HG02588 (cell line): ENCODE measurements around the gene PRSS33.

Source experiments
- ATAC-seq: cut with Tn5 transposase; IDR thresholded peaks from one replicate; pipeline ENCODE4 v1.9.1; 2021; ENCODE audit warnings: mild to moderate bottlenecking, moderate library complexity; ENCODE audit not compliant: unreplicated experiment

Gene PRSS33

GRCh38 chr16:2744711-2745110 lies 42.6 kb downstream of the PRSS33 start:
- ATAC-seq, result no peak

DNA sequence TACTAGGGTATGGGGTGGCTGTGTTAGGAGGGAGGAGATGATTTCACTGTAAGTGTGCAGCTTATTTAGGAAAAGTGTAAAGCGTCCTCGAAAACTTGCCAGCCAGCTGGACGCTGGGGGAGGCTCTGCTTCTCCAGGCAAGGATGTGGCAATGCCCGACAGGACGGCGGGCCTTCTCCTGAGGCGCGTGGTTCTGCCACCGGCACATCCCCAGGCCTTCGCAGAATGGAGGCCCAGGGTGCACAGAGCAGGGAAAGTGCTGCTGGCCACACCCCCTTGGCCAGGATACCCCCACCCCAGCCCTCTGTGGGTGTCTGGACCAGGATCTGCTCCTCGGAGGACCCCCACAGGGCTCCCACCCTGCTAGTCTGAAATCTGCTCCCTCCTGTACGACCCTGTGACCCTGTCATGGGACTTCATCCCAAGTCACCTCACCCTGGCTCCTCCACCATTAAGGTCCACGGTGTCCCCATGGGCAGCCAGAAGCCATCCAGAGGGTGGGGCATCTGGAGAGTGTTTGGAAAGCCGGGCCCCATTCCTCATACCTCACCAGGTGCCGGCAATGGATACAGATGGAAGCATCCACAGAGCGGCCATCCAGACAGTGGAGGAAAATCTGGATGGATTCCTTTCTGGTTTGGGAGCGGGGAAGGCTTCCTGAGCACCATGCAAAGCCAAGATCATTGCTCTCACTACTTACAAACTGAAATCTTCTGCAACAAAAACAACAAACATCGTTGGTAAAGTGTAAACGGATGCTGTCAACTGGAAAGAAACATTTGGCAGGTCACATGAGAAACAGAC lies 44.2 kb downstream of the PRSS33 start:
- no peak for ATAC-seq

- no peak for ATAC-seq
These were observed 44.9 kb downstream of the PRSS33 start for GRCh38 chr16:2742323-2743006.

DNA sequence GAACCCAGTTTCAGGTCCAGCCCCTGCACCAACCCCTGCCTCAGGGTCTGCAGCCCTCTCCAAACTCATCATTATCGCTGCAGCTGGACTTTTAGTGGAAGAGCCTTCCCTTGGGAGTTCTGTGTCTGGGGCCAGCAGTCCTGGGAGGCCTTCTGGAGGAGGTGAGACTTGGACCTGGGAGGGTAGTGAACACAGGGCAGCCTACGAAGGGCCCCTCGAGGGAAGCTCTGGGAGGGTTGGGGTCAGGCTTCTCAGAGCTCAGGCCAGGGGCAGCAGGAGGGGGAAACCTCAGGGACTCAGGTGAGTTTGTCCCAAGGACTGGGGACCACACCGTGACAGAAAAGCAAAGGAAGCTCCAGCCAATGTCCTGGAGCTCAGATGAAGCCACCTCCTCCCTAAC lies 46.2 kb downstream of the PRSS33 start:
- no peak for ATAC-seq

GRCh38 chr16:2740476-2740875 lies 46.9 kb downstream of the PRSS33 start:
- ATAC-seq, result no peak

- ATAC-seq, result no peak
These were observed 47.5 kb downstream of the PRSS33 start for GRCh38 chr16:2739625-2740430.

DNA sequence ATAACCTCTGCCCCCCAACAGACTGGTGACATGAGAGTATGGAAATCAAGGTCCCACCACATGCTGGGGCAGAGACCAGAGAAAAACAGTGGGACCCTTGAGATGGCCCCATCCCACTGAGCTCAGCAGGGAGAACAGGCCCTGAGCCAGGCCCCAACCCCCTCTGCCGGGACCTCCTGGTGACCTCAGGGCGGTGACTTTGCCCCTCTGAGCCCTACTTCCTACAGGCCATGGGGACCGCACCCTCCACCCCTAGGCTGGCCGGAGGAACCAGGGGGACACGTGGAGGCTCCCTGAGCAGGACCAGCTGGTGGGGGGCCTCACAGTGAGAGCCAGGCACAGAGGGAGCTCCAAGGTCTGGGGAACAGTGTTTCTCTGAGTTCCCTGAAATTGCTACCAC lies 48.7 kb downstream of the PRSS33 start:
- ATAC-seq, result no peak

- no peak for ATAC-seq
These were observed 49.4 kb downstream of the PRSS33 start for GRCh38 chr16:2737895-2738418.

GRCh38 chr16:2737238-2737605 lies 50.1 kb downstream of the PRSS33 start:
- no peak for ATAC-seq

GRCh38 chr16:2736476-2737237 lies 50.7 kb downstream of the PRSS33 start:
- no peak for ATAC-seq

DNA sequence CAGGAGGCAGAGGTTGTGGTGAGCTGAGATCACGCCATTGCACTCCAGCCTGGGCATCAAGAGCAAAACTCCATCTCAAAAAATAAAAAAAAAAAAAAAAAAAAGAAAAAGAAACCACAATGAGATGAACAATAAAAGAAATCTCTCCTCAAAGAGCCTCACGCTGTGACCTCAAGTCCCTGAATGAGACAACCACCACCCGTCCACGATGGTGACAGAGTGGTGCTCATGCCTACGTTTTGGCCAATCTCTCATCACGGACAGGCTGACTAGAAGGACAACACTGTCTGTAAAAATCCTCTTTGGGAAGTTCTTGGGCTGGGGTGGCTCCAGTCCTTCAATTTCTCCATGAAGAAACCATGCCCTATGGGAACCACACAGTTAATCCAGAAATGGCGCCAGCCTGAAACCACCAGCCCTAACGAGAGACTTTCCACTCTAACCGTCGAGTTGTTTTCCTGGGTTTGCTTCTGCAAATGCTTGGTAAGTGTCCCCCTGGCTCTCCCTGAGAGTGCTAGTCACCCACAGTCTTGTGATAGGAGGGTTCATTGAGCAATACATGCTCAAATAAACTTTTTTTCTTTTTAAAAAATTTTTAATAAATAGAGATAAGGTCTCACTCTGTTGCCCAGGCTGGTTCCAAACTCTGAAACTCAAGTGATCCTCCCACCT lies 52.4 kb downstream of the PRSS33 start:
- ATAC-seq, result no peak
